K562 (cell line): Measurements from ENCODE around the gene IFIT5. TPM values are rescaled to one million over a fixed set of nuclear protein-coding genes. Genes with fewer than 3 reads are reported as not detected.

ENCODE experiments used
- ARID1B ChIP-seq: fragments of 450-650 bp; IDR thresholded peaks from 2 replicates; pipeline ENCODE4 v1.6.1; 2016; ENCODE audit warnings: antibody characterized with exemption, mild to moderate bottlenecking, inconsistent platforms
- BDP1 ChIP-seq: IDR thresholded peaks from 3 replicates; pipeline ENCODE4 v1.6.1; 2011; ENCODE audit not compliant: insufficient read length, insufficient read depth
- CBFA2T2 ChIP-seq: fragments of 450-650 bp; conservative IDR thresholded peaks from 2 replicates; pipeline ENCODE4 v1.6.1; 2017; ENCODE audit warnings: mild to moderate bottlenecking
- FOXP1 ChIP-seq: sonication (generic); formaldehyde crosslinking; IDR thresholded peaks from 2 replicates; pipeline ENCODE4 v1.8.0; 2022; ENCODE audit warnings: mild to moderate bottlenecking, missing genetic modification reagents
- HOXB6 ChIP-seq: fragments of 250-450 bp; sonication (Bioruptor Pico); IDR thresholded peaks from 2 replicates; pipeline ENCODE4 v1.5.1; 2022; ENCODE audit warnings: mild to moderate bottlenecking, borderline replicate concordance
- L3MBTL2 ChIP-seq: fragments of 450-650 bp; IDR thresholded peaks from 2 replicates; pipeline ENCODE4 v1.6.1; 2016; ENCODE audit warnings: mild to moderate bottlenecking, moderate library complexity
- MAFG ChIP-seq: fragments of 450-650 bp; conservative IDR thresholded peaks from 2 replicates; pipeline ENCODE4 v1.6.1; 2016; ENCODE audit warnings: missing genetic modification characterization, missing compliant biosample characterization
- SOX6 ChIP-seq: fragments of 450-650 bp; IDR thresholded peaks from 2 replicates; pipeline ENCODE4 v1.6.1; 2014; ENCODE audit warnings: mild to moderate bottlenecking
- TAL1 ChIP-seq: fragments of 450-650 bp; IDR thresholded peaks from 2 replicates; pipeline ENCODE4 v1.6.1; 2016; ENCODE audit warnings: mild to moderate bottlenecking
- TEAD4 ChIP-seq, 2 experiments: sonication (generic) in 1 of 2; formaldehyde crosslinking in 1 of 2; IDR thresholded peaks; 2 replicates each; pipeline versions ENCODE4 v1.6.1 to v1.8.0; 2012 to 2022; ENCODE audit warnings: borderline replicate concordance in 1 of 2, inconsistent platforms in 1 of 2, low read length in 1 of 2, mild to moderate bottlenecking in 1 of 2, missing genetic modification reagents in 1 of 2
- ZNF764 ChIP-seq: fragments of 250-450 bp; sonication (Bioruptor Pico); IDR thresholded peaks from 2 replicates; pipeline ENCODE4 v1.4.0; 2020; ENCODE audit warnings: low read depth, mild to moderate bottlenecking, moderate library complexity
- polyA plus RNA-seq, 8 experiments: library from polyadenylated mRNA; depleted of rRNA in 4 of 8; stranded (reverse) in 5 of 8; unstranded in 3 of 8; fragments of >200 nt; fragmentation: Nextera tagmentation in 2 of 8; fragmentation: Illumina TruSeq in 1 of 8; extraction: Ambion mirVana in 2 of 8; extraction: Trizol in 1 of 8; gene quantifications; 2 replicates each; pipeline versions ENCODE4 v1.2.1 to v1.2.3, GENCODE V29; 2011 to 2014; ENCODE audit warnings: inconsistent platforms in 1 of 8, missing spikeins in 1 of 8
- total RNA-seq, 7 experiments: library from RNA; depleted of rRNA in 6 of 7; stranded (reverse); fragments of >200 nt in 6 of 7; fragmentation: Illumina TruSeq in 2 of 7; extraction: Trizol in 2 of 7; gene quantifications; 2 replicates each; pipeline versions ENCODE4 v1.2.1 to v1.2.3, GENCODE V29; 2011 to 2021; ENCODE audit warnings: low replicate concordance in 1 of 7
- TF ChIP-seq, protein P1 (sequence below): fragments of 450-650 bp; IDR thresholded peaks from 2 replicates; pipeline ENCODE4 v1.6.1; 2016

Gene IFIT5
- total and polyA plus RNA-seq, 9 of the 15 experiments (the other 6 are each of a cell fraction or from before 2014, with no cell fraction given), result 0.04 to 0.11 (median 0.06) TPM; not detected in 5

DNA sequence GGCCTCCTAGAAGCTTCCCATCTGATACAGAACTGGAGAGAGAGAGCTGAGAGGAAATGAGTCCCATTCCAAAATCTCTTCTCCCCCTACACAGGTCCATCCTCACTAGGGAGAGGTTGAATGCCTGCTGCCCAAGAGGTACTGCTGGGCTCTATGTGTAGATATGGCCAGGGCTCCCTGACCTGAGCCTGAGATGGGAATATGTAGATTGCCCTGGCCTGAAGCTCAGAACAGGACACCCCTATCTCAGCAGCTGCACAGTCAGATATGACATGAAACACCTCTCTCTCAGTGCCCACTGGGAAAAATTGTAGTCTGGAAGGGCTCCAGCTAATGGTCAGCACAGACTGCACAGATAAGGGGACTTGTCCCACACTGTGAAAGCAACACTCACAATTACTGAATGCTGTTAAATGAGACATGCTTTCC lies 39.6 kb upstream of the IFIT5 start (continued):
- TF ChIP-seq MAFG (tag) (0 out of 2 replicates have a peak, but pooled peaks have one; percentile 1), SOX6 (peak; percentile 28), BDP1 (no peak), TEAD4 (IDR thresholded peaks at IDR 0.05; ENCODE audit: low read length) (peak; percentile 73), TEAD4 (CRISPR knock-in tag; IDR thresholded peaks at IDR 0.05; ENCODE audit: borderline replicate concordance) (no peak), CBFA2T2 (peak; percentile 76), ARID1B (peak; percentile 78), L3MBTL2 (no peak), FOXP1 (CRISPR knock-in tag) (no peak), HOXB6 (CRISPR knock-in tag) (no peak), TAL1 (peak; percentile 72), ZNF764 (no peak)
- TF ChIP-seq, protein P1, sequence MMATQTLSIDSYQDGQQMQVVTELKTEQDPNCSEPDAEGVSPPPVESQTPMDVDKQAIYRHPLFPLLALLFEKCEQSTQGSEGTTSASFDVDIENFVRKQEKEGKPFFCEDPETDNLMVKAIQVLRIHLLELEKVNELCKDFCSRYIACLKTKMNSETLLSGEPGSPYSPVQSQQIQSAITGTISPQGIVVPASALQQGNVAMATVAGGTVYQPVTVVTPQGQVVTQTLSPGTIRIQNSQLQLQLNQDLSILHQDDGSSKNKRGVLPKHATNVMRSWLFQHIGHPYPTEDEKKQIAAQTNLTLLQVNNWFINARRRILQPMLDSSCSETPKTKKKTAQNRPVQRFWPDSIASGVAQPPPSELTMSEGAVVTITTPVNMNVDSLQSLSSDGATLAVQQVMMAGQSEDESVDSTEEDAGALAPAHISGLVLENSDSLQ, result no peak
